C4-2B (cell line): ENCODE measurements around the gene H6PD.

ENCODE experiments used
- CTCF ChIP-seq: fragments of 450-650 bp; conservative IDR thresholded peaks from 2 replicates; pipeline ENCODE4 v1.5.1; 2017; ENCODE audit warnings: mild to moderate bottlenecking
- ZFX ChIP-seq: fragments of 450-650 bp; IDR thresholded peaks from 2 replicates; pipeline ENCODE4 v1.6.1; 2017

DNA sequence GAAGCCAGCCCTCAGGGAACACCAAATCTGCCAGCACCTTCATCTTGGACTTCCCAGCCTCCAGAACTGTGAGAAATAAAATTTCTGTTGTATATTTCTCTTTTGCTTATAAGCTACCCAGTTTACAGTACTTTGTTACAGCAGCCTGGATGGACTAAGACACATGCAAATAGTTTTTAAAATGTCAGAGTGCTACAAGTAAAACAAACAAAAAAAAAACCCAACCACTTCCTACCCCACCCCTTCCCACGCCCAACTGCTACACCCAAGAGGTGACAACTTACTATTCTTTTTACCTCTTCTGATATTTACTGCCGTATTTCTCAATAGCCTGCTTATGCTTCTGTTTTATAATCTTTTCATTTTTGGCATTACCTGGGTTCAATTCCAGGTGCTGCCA is 49.5 kb downstream of the H6PD start:
- TF ChIP-seq CTCF (no peak), ZFX (no peak)
